Endometrial microvascular endothelial cells (primary cell): Measurements from ENCODE around the gene MSRB1. TPM values are rescaled to one million over a fixed set of nuclear protein-coding genes. Genes with fewer than 3 reads are reported as not detected.
"Not testable (repeated sequence)": the region's sequence is repeated elsewhere in the genome, so short reads cannot be mapped to it uniquely, and the experiment has no call there.

Source experiments
- in situ Hi-C: cut with HindIII; loops from 2 replicates; pipeline ENCODE4 v1.10.0; 2017; ENCODE audit warnings: low sequenced_read_pairs, low pct_unique_long_range_greater_than_20kb; ENCODE audit errors: inconsistent ontology term
- total RNA-seq: library from RNA; depleted of rRNA; stranded (reverse); fragments of >200 nt; gene quantifications from one replicate; pipeline ENCODE4 v1.2.3, GENCODE V29; 2015; ENCODE audit errors: inconsistent ontology term

MSRB1 gene
- total RNA-seq, 1 donor from 2014 or later = 11.2 TPM

DNA sequence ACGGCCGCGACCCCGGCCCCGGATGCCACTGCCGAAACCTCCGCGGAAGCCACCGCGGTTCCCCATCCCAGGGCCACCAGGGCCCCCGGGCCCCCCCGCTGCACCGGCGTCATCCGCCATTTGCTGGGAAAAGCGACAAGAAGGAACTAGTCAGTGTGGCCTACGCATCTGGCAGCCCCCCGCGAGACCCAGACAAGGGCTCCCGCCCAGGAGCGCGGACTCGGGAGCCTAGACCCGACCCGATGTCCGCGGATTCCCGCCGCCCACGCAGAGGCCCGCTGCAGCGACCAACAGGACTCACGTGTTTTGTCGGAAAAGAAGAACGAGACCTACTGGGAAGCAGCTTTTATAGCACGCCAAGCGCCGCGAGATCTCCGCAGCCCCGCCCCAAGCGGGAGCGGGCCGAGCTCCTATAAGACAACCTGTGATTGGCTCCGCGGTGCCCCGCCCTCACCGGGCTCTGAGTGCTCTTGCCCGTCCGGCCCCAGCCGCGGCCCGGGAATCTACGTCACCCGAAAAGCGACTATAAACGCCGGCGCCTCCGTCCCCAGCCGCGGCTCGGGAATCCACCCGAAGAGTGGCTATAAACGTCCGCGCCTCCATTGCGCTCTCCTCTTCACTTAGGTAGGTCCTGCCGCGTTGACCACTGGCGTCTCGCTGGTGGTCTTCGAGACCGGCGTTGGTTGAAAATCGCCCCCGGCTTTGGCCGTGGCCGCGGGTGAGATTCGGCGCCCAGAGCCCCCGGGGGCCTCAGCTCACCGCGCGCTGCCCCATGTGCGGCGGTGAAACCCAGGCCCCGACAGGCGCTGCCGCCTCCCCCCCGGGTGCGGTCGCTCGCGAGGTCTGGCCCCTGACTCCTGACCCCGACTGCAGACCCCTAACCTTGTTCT lies 21.8 kb upstream of the MSRB1 start, which contains the start of gene RPS2:
TSS of gene RPS2 (minus strand) at position 321 of the 890 bp plus-strand sequence. CDS start at position 120, 201 bp downstream.
- in situ Hi-C loops = no loop called here

DNA sequence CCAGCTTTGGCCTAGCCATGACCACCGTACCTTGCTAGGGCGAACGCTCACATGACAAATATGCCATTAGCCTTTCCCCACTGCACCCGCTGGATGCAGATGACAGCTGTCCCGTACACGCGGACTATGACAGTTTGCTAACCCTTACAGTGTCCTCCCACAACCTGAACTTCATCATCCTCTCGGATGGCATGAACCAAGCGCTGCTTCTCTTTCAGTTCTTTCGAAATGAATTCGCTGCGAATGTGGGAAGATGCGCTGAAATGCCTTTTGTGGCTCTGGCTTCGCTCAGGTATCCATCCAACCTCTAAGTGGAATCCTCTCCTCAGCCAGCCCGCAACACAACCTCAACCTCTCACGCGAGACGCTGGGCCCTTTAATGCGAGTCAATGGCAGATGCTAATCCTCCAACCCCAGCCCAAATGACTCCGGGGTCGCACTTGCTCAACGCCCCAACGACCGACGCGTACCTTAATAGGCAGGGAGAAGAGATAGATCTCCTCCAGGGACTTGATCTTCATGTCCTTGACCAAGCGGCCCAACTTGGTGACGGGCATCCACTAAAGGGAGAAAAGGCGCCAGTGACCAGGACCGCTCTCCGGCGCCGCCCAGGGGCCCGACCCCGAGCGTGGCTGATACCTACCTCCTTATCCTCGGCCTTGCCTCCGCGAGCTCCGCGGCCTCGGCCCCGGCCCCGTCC lies 21.0 kb upstream of the MSRB1 start:
- in situ Hi-C loops = no loop called here

DNA sequence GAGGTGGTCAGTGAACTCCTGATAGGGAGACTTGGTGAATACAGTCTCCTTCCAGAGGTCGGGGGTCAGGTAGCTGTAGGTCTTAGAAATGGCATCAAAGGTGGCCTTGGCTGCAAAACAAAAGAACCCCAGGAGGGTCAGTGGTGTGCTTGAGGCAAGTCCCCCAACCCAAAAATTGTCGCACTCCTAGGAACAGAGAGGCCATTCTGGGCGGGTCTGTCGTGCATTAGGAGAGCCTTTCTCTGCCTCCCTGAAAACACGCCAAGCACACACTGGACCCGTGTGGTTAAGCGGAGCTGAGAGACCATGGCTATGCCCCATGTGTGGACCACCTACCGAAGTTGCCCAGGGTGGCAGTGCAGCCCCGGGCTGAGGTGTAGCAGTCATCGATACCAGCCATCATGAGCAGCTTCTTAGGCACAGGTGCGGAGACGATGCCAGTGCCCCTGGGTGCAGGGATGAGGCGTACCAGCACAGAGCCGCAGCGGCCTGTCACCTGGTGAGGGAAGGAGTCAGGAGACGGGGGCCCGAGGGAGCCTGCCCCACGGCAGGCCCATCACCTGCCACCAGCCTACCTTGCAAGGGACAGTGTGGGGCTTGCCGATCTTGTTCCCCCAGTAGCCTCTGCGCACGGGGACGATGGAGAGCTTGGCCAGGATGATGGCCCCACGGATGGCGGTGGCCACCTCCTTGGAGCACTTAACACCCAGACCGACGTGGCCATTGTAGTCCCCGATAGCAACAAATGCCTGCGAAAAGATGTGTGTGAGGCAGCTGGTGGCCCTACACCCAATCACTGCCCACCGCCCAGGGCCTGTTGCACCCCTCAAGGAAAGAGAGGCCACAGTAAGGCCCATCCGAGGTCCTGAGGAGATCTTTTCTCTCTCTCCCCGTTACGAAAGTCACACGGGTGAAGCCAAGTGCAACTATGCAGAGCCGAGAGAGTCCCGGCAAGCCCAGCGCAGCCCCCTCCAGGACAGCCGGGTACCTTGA lies 19.5 kb upstream of the MSRB1 start:
- in situ Hi-C loops = not testable (repeated sequence)

DNA sequence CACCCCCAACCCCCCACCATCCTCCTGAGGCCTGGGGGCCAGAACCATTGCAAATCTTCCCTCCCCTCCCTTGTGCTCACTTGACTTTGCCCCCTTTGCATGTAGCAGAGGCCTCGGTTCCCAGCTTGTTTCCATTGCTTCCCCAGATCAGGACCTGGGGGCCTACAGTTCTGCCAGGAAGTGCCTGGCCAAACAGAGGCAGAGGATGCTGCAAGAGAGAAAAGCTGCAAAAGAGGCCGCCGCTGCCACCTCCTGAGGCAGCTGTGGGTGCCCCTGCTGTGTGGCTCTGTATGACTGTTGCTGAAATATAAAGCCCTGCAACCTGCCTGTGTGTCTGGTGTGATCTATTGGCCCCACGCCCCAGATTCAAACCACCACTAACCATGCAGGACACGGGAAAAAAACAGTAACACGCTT lies 18.7 kb upstream of the MSRB1 start:
- in situ Hi-C loops = no loop called here

DNA sequence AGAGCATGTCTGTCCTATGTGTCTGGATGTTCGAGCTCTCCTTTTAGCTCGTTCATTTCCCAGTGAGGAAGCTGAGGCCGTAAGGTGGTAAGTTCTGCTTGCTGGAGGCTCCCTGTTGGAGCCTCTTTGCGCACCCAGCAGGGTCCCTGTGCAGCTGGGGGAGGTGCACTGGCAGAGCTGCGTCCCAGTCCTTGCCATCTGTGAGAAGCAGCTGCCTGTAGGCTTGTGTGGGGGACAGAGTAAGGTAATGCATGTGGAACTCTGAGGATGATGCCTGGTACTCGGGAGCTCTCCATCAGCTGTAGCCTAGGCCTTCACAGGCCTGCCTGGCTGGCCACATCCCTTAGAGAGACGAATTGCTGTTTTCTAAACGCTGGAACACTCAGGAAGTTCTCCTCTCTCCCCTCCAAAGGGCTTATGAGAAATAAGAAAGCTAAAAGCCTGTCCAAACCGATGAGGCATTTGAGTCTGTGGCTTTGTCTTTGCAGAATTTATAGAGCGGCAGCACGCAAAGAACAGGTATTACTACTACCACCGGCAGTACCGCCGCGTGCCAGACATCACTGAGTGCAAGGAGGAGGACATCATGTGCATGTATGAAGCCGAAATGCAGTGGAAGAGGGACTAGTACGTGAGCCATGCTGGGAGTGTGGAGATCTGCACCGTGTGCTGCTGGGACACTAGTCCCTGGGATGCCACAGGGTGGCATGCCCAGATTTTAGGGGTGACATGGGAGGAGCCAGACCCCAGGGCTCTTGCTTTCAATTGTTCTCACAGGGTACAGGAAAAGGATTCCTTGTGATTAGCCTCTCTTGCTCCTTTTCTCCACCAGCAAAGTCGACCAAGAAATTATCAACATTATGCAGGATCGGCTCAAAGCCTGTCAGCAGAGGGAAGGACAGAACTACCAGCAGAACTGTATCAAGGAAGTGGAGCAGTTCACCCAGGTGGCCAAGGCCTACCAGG lies 17.9 kb upstream of the MSRB1 start:
- in situ Hi-C loops = no loop called here

DNA sequence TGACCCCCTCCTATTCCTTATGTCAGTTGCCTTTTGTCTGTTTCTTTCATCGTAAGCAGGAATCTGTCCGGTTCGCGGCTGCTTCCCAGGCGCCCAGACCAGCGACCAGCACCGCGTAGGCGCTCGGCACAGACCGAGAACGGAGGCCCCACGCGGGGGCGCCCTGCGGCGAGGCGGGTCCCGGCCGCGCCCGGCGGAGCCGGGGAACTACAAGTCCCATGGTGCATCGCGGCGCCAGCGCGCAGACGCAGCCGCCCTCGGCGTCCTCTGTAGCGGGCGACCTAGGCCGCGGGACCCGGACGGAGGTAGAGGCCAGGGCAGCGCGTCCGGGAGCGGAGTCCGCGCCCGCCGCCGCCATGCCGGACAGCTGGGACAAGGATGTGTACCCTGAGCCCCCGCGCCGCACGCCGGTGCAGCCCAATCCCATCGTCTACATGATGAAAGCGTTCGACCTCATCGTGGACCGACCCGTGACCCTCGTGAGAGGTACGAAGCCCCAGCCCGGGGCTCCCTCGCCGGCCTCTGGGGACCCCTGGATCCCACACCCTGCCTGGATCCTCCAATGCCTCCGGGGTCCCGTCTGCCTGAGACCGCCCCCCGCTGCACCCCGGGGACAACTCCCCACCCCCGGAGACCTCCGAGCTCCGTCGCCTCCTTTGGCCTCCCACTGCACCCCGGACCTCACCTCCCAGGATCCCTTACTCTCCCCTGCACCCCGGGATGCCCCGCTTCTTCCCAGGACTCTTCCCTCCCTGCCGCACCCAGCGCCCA lies 16.5 kb upstream of the MSRB1 start, which contains the start of gene NDUFB10:
TSS of gene NDUFB10 (plus strand) at position 270 of the 771 bp plus-strand sequence. CDS start at position 357, 87 bp downstream.
- in situ Hi-C loops = no loop called here

DNA sequence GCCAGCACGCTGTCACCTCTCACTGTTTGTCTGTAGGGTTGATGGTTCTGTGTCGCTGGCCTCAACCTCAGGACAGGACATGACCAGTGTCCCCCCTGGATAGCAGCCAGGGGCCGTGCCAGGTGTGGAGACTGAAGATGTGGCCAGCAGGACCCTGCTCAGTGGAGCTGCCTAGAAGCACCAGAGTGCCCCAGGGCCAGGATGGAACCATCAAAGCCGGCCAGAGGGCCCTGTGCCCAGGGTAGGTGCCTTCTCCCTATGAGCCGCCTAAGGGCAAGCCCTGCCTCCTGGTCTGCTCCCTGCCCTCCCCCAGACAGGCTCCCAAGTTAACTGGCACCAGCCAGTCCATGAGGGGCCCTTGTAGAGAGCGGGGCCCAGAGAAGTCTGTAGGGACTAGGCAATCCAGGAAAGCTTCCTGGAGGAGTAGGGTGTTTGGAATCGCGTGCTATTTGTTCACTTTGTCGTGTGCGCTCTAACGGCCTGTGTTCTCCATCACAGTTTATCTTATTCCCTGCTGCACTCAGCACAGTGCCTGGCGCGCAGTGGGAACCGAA lies 15.8 kb upstream of the MSRB1 start:
- in situ Hi-C loops = no loop called here

DNA sequence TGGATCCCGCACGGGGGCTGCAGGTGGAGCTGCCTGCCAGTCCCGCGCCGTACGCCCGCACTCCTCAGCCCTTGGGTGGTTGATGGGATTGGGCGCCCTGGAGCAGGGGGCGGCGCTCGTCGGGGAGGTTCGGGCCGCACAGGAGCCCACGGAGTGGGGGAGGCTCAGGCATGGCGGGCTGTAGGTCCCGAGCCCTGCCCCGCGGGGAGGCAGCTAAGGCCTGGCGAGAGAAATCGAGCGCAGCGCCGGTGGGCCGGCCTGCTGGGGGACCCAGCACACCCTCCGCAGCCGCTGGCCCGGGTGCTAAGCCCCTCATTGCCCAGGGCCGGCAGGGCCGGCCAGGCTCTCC lies 15.1 kb upstream of the MSRB1 start:
- in situ Hi-C loops = not testable (repeated sequence)

DNA sequence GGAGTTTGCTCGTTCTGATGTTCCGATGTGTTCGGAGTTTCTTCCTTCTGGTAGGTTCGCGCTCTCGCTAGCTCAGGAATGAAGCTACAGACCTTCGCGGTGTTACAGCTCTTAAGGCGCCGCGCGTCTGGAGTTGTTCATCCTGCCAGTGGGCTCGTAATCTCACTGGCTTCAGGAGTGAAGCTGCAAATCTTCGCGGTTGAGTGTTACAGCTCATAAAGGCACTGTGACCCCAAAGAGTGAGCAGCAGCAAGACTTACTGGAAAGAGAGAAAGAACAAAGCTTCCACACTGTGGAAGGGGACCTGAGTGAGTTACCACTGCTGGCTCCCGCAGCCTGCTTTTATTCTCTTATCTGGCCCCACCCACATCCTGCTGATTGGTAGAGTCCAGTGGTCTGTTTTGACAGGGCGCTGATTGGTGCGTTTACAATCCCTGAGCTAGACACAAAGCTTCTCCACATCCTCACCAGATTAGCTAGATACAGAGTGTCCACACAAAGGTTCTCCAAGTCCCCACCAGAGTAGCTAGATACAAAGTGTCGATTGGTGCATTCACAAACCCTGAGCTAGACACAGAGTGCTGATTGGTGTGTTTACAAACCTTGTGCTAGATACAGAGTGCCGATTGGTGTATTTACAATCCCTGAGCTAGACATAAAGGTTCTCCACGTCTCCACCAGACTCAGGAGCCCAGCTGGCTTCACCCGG lies 14.6 kb upstream of the MSRB1 start:
- in situ Hi-C loops = not testable (repeated sequence)

DNA sequence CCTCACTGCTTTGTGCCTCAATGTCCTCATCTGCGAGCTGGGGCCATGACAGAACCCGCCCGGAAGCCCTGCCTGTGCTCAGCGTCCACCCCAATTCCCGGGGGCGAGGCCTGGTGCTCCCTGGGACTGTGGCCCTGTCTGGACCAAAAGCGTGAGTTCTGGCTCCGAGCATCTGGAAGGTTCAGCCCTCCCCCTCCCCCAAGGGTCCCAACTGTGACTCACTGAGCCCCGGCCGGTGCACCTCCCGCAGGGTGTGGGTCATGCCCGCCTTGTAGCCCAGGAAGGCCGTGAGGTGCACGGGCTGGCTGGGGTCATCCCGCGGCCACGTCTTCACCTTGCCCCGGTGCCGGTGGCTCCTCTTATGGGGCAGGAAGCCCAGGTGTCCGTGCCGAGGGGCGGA lies 10.7 kb upstream of the MSRB1 start:
- in situ Hi-C loops = no loop called here

DNA sequence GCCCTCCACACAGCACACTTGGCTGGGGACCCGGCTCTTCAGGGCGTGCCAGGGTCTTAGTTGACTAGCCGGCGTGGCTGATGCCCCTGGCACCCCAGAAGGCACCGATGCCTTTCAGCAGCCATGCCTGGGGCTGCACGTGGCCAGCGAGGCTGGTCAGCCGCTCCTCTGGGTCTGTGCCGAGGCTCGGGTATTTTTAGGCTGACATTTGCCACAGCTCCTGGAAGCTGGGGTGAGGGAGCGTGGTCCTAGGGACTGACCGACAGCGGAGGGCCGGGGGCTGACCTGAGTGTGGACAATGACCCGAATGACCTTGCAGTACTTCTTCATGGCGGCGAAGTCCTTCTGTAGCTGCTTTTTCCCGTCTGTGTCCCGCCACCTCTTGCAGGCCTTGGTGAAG lies 7.6 kb upstream of the MSRB1 start:
- in situ Hi-C loops = no loop called here

DNA sequence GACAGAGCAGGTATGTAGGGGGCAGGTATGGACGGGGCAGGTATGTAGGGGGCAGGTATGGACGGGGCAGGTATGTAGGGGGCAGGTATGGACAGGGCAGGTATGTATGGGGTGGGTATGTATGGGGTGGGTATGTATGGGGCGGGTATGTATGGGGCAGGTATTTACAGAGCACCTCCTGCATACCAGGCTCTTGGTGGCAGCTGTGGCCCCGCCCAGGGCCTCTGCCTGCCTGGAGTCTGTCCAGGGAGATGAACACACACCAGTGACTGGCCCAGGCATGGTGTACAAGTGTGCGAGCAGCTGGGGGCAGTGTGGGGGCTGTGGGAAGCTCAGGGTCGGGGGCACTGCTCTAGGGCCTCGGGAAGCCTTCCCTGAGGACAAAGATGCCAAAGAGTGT lies 7.0 kb upstream of the MSRB1 start:
- in situ Hi-C loops = no loop called here

DNA sequence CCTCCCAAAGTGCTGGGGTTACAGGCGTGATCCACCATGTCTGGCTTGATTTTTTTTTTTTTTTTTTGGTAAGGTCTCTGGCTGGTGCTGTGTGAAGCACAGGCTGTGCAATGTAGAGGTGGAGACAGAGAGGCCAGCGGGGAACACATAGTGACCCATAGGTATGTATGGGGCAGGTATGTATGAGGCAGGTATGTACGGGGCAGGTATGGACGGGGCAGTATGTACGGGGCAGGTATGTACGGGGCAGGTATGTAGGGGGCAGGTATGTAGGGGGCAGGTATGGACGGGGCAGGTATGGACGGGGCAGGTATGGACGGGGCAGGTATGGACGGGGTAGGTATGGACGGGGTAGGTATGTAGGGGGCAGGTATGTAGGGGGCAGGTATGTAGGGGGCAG lies 6.5 kb upstream of the MSRB1 start:
- in situ Hi-C loops = no loop called here

DNA sequence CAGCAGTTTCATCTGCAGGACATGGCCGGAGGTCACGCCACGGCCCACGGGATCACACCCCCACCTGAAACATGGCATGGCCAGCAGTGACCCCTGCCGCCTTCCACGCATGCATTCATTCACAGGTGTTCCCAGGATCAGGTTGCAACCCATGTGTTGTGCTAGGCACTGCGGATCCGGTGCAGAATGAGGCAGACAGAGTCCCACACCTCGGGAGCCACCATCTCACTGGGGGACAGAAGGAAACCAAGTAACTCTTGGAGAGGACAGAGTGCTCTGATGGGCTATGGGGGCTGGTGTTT lies 4.3 kb upstream of the MSRB1 start:
- in situ Hi-C loops = no loop called here

DNA sequence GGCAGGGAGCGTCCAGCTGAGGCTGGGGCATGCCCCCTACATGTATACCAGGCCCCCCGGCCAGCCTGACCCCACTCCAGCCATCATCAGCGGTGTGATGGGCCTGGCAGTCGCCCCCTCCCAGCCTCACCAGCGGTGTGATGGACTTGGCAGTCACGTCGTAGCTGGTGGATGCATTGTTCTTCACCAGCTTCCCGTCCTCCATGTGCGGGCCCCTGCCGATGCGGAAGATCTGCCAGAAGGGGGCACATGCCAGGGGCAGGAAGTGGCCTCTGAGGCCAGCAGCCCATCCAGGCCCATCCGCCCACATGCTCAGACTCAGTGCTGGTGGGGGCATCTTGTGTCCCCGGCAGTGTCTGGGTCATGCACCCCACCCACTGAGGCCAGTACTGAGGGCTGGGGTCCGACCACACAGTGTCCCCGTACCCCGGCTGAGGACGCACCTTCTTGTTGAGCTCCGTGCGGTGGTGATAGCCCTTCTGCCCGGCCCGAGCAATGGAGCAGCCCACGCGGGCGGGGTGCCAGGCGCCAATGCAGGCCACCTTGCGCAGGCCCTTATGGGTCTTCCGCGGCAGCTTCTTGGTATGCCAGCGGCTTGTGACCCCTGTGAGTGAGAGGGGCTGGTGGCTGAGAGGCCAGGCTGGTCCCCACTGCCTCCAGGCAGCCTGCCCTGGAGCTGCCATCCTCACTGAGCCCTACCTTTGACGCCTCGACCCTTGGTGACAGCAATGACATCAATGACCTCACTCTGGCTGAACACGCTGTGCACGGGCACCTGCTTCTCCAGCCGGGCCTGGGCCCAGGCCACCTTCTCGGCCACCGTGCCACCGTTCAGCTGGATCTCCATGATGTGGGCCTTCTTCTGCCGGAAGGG lies 3.7 kb upstream of the MSRB1 start:
- in situ Hi-C loops = no loop called here
